Activated T-cell treated with anti-CD3 and anti-CD28 coated beads, Interleukin-2, amount 50 U/mL, for 4 hours (primary cell): ENCODE measurements around the gene OR5W2. TPM values are rescaled to one million over a fixed set of nuclear protein-coding genes. Genes with fewer than 3 reads are reported as not detected.
"Not testable (repeated sequence)": the region's sequence is repeated elsewhere in the genome, so short reads cannot be mapped to it uniquely, and the experiment has no call there.

Source experiments
- ATAC-seq, 2 donors: fragments of 200-7000 bp; cut with Tn5 transposase; one replicate each; pipeline ENCODE4 v1.10.0; 2021
- DNase-seq: peaks from one replicate; pipeline ENCODE4 v3.0.0-alpha.2; 2020
- H3K27me3 Mint-ChIP-seq: one replicate; pipeline ENCODE4 v1.8.0; 2021; ENCODE audit warnings: low read depth, mixed read lengths
- H3K36me3 Mint-ChIP-seq: one replicate; pipeline ENCODE4 v1.8.0; 2022; ENCODE audit warnings: mixed read lengths; ENCODE audit not compliant: insufficient read depth
- H3K4me1 Mint-ChIP-seq: one replicate; pipeline ENCODE4 v1.8.0; 2021; ENCODE audit warnings: low read depth, mixed read lengths
- H3K4me3 Mint-ChIP-seq: one replicate; pipeline ENCODE4 v1.8.0; 2021; ENCODE audit warnings: mild to moderate bottlenecking, moderate library complexity, mixed read lengths
- H3K9me3 Mint-ChIP-seq: one replicate; pipeline ENCODE4 v1.8.0; 2021; ENCODE audit warnings: mixed read lengths
- total RNA-seq, 3 donors: library from RNA; stranded (reverse); gene quantifications; one replicate each; pipeline ENCODE4 v1.2.1, GENCODE V29; 2021

OR5W2 gene
- not detected for total RNA-seq

- Mint-ChIP-seq H3K27me3 (no peaks in the 10 kb centered on the region), H3K4me1 (no peaks in the 10 kb centered on the region), H3K36me3 (no peaks in the 10 kb centered on the region), H3K4me3 (no peak within 1 kb of the TSS), H3K9me3 (peaks cover 25% of the 10 kb centered on the region)
- DNase-seq, result no peak
- ATAC-seq, result no peak
Measured at GRCh38 chr11:55914482-55914881, at the start of gene OR5W2. TSS of gene OR5W2 (minus strand) at chr11:55914582. CDS start at chr11:55914582, 0 bp downstream.

- H3K27me3 Mint-ChIP-seq, result no peaks in the 10 kb centered on the region
- peaks cover 8% of the 10 kb centered on the region for H3K9me3 Mint-ChIP-seq
- H3K36me3 Mint-ChIP-seq, result no peaks in the 10 kb centered on the region
- H3K4me3 Mint-ChIP-seq, result no peak overlapping the region
- no peak for DNase-seq
- H3K4me1 Mint-ChIP-seq, result no peaks in the 10 kb centered on the region
- no peak for ATAC-seq
Measured at GRCh38 chr11:55956521-55956920, 42.1 kb upstream of the OR5W2 start.

- H3K36me3 Mint-ChIP-seq, result no peaks in the 10 kb centered on the region
- ATAC-seq, result no peak
- no peak for DNase-seq
- H3K9me3 Mint-ChIP-seq, result peaks cover 6% of the 10 kb centered on the region
- H3K27me3 Mint-ChIP-seq, result no peaks in the 10 kb centered on the region
- H3K4me3 Mint-ChIP-seq, result no peak overlapping the region
- no peaks in the 10 kb centered on the region for H3K4me1 Mint-ChIP-seq
Measured at GRCh38 chr11:55949330-55949729, 34.9 kb upstream of the OR5W2 start.

- Mint-ChIP-seq H3K27me3 (no peaks in the 10 kb centered on the region), H3K4me3 (no peak overlapping the region), H3K36me3 (no peaks in the 10 kb centered on the region), H3K4me1 (no peaks in the 10 kb centered on the region), H3K9me3 (no peaks in the 10 kb centered on the region)
- DNase-seq, result no peak
- no peak for ATAC-seq
Measured at GRCh38 chr11:55942785-55943392, 28.5 kb upstream of the OR5W2 start.

- Mint-ChIP-seq H3K27me3 (no peaks in the 10 kb centered on the region), H3K9me3 (peaks cover 6% of the 10 kb centered on the region), H3K4me3 (no peak within 1 kb of the TSS), H3K36me3 (no peaks in the 10 kb centered on the region), H3K4me1 (no peaks in the 10 kb centered on the region)
- ATAC-seq, result no peak
- no peak for DNase-seq
Measured at GRCh38 chr11:55936300-55936699, 21.9 kb upstream of the OR5W2 start, which contains the start of gene OR5I1. TSS of gene OR5I1 (minus strand) at chr11:55936400. CDS start at chr11:55936400, 0 bp downstream.

DNA sequence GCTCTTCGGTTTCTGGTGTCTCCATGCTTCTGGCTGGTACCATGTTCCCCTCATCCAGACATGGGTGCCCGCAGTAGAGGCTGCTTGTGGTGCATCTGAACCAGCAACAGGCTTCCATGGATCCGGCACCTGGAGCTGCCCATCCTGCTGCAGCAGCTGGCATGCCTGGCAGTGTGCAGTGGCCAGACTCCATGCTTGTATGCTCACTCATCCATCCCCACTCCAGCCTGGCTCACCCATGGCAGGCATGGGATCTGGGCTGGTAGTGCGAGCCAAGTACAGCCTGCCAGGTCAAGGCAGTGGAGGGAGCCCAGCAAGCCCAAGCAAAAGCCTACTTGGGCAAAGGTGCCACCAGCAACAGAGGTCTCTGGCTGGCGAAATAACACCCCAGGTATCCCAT lies 6.2 kb upstream of the OR5W2 start:
- H3K4me3 Mint-ChIP-seq, result no peak overlapping the region
- ATAC-seq (no peak), DNase-seq (no peak)
- H3K36me3 Mint-ChIP-seq, result no peaks in the 10 kb centered on the region
- H3K9me3 Mint-ChIP-seq, result peaks cover 18% of the 10 kb centered on the region
- no peaks in the 10 kb centered on the region for H3K27me3 Mint-ChIP-seq
- H3K4me1 Mint-ChIP-seq, result no peaks in the 10 kb centered on the region

DNA sequence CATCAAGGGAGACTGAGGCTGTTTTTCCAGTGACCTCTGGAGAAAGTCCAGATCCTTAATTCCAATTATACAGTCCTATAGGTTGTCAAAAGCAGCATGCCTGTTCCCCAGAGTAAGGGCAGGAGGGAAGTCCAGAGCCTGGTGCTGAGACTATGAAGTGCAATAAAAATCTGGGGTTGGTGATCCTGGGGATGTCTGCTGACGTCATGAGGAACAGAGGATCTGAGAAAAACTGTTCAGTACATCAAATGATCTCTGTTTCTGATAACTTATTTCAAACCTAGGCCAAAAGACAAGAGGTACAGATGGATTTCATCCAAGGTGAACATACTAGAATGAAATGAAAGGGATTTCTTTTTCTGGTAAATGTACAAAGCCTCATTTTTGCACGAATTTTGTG lies 12.1 kb downstream of the OR5W2 start:
- Mint-ChIP-seq H3K27me3 (no peaks in the 10 kb centered on the region), H3K4me3 (no peak overlapping the region), H3K36me3 (no peaks in the 10 kb centered on the region), H3K4me1 (no peaks in the 10 kb centered on the region), H3K9me3 (peaks cover 17% of the 10 kb centered on the region)
- ATAC-seq, result no peak
- DNase-seq, result no peak

GRCh38 chr11:55895216-55895615 lies 19.2 kb downstream of the OR5W2 start:
- no peak for ATAC-seq
- no peaks in the 10 kb centered on the region for H3K27me3 Mint-ChIP-seq
- H3K9me3 Mint-ChIP-seq, result peaks cover 12% of the 10 kb centered on the region
- H3K36me3 Mint-ChIP-seq, result no peaks in the 10 kb centered on the region
- no peaks in the 10 kb centered on the region for H3K4me1 Mint-ChIP-seq
- no peak overlapping the region for H3K4me3 Mint-ChIP-seq
- DNase-seq, result no peak

DNA sequence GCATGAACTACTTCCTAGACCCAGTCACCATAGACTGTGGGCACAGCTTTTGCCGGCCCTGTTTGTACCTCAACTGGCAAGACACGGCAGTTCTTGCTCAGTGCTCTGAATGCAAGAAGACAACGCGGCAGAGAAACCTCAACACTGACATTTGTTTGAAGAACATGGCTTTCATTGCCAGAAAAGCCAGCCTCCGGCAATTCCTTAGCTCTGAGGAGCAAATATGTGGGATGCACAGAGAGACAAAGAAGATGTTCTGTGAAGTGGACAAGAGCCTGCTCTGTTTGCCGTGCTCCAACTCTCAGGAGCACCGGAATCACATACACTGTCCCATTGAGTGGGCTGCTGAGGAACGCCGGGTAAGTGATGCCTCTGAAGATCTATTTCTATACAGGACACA lies 28.9 kb downstream of the OR5W2 start:
- not testable (repeated sequence) for H3K4me3 Mint-ChIP-seq, H3K4me1 Mint-ChIP-seq, H3K9me3 Mint-ChIP-seq, ATAC-seq, DNase-seq, H3K27me3 Mint-ChIP-seq, H3K36me3 Mint-ChIP-seq

GRCh38 chr11:55884995-55885394 lies 29.4 kb downstream of the OR5W2 start:
- not testable (repeated sequence) for DNase-seq, H3K27me3 Mint-ChIP-seq, H3K36me3 Mint-ChIP-seq, H3K9me3 Mint-ChIP-seq, H3K4me1 Mint-ChIP-seq, ATAC-seq, H3K4me3 Mint-ChIP-seq

DNA sequence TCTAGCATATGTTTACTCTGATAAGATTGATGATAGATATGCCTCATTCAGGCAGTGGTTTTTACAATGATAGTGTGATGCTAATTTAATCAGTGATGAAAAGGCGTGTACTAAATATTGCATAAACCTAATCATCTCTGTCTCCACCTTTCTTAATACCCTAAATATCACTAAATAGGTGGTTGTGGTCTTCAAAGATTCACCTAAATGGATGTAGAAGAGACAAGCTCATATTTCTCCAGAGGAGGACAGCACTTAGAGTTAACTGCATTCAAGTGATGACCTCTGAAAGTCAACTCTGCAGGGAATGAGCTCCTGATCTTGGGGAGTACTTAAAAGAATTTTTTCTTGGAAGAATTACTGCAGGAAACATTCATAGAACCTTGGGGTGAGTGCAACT lies 31.4 kb downstream of the OR5W2 start, which contains the start of gene TRIM51:
Gene TRIM51 (plus strand): TSS at position 301 of the 400 bp plus-strand sequence. CDS start 2,132 bp downstream, outside the sequence.
- not testable (repeated sequence) for ATAC-seq, H3K4me1 Mint-ChIP-seq, H3K9me3 Mint-ChIP-seq, H3K4me3 Mint-ChIP-seq, H3K27me3 Mint-ChIP-seq, H3K36me3 Mint-ChIP-seq, DNase-seq

GRCh38 chr11:55873146-55873545 lies 41.2 kb downstream of the OR5W2 start:
- H3K9me3 Mint-ChIP-seq, H3K4me1 Mint-ChIP-seq, H3K4me3 Mint-ChIP-seq, H3K36me3 Mint-ChIP-seq, DNase-seq, H3K27me3 Mint-ChIP-seq, ATAC-seq: not testable (repeated sequence)

DNA sequence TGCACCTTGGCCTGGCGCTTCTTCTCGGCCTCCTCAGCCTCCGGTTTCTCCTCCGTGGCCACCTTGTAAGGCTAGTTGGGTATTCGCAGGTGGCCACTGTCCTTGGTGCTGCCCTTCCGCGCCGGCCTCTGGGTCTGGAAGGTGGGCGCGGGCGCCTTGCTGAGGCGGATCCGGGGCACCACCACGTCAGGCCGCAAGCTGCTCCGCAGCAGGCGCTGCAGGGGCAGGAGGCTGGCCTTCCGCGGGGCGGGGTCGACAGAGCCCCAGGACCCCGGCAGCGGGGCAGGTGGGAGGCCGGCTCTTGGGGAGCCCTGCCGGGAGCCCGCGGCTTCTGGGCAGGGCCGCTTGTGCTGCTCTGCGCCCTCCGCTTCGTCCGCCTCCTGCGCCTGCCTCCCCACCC lies 41.7 kb downstream of the OR5W2 start:
- not testable (repeated sequence) for H3K27me3 Mint-ChIP-seq, DNase-seq, H3K4me1 Mint-ChIP-seq, H3K9me3 Mint-ChIP-seq, H3K4me3 Mint-ChIP-seq, H3K36me3 Mint-ChIP-seq, ATAC-seq

DNA sequence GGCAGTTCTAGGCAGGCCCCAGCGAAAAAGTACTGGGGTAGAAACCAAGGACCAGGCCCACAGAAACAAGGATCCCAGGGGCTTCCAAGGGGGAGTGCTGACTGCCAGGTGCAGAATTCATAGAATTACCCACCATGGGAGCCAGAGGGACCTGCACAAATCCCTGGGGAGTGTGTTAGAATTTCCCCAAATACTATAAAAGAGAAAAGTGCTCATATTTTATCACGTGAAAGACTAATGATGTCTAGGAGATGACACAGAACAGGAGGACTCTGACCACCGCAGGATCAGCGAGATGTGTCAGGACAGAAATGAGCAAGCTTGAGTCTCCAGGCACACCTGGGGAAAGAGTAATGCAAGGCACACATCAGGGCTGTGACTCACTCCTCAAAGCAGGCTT lies 47.0 kb downstream of the OR5W2 start:
- H3K27me3 Mint-ChIP-seq, H3K4me1 Mint-ChIP-seq: not testable (repeated sequence)

More for the DNA sequence above, 47.0 kb downstream of the OR5W2 start:
- H3K4me3 Mint-ChIP-seq, H3K36me3 Mint-ChIP-seq, ATAC-seq, DNase-seq: not testable (repeated sequence)
- H3K9me3 Mint-ChIP-seq, result peaks cover 14% of the 10 kb centered on the region
